ENCODE results near the gene CDK18.

The CDK18 gene

DNA sequence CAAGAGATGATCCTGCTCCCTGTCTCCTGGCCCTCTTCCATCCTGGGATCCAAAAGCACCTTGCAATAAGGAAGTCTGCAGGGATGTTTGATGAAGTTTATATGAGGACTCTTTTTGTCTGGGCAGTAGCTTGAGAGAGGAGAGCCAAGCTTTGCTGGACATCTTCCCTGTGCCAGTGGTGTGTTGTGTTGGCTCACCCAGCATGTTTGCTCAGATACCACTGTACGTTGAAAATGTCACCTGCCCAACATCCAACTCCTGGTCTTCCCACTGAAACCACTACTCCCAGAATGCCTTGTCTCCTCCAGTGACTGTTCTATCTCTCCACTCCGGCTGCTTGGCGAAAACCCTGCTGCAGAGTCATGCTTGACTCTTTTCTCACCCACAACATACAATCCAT is 12.8 kb downstream of the CDK18 start:
- no peak for DNase-seq (ENCODE audit: extremely low spot score)
- POLR2A ChIA-PET = no interaction called here
- CTCF ChIA-PET = interaction anchor here (0.5 to 1.2 kb wide), 4 partner anchors 28 to 63 kb away, joined by 3 to 4 read pairs (median 3); no protein-coding TSS in a partner anchor
- TF ChIP-seq HDGF (IDR thresholded peaks at IDR 0.05; ENCODE audit: borderline replicate concordance) (no peak), FOXM1 (IDR thresholded peaks at IDR 0.05; ENCODE audit: borderline replicate concordance) (no peak), SUZ12 (IDR thresholded peaks at IDR 0.05) (no peak), ZNF384 (IDR thresholded peaks at IDR 0.05) (no peak), LEF1 (IDR thresholded peaks at IDR 0.05; ENCODE audit: borderline replicate concordance) (no peak)
- TF ChIP-seq, protein P1, sequence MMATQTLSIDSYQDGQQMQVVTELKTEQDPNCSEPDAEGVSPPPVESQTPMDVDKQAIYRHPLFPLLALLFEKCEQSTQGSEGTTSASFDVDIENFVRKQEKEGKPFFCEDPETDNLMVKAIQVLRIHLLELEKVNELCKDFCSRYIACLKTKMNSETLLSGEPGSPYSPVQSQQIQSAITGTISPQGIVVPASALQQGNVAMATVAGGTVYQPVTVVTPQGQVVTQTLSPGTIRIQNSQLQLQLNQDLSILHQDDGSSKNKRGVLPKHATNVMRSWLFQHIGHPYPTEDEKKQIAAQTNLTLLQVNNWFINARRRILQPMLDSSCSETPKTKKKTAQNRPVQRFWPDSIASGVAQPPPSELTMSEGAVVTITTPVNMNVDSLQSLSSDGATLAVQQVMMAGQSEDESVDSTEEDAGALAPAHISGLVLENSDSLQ (IDR thresholded peaks at IDR 0.05) = no peak

DNA sequence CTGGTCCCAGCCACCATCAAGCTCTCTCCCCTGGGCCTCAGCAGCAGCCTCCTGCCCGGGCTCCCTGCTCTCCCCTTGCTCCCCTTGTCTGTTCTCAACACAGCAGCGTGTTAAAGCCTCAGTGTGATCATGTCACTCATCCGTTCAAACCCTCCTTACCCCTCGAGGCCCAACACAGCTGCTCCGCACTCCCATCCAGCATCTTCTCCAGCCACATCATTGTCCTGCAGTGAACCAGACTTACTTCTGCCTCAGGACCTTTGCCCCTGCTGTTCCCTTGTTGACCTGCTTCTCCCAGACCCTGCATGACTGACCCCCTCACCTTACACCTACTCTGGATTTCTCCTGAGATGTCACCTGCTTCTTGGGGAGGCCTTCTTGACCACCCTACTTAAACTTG is 13.3 kb downstream of the CDK18 start:
- POLR2A ChIA-PET = no interaction called here
- no peak for DNase-seq (ENCODE audit: extremely low spot score)
- TF ChIP-seq FOXK2 (IDR thresholded peaks at IDR 0.05) (no peak), TARDBP (IDR thresholded peaks at IDR 0.05) (no peak), SP1 (IDR thresholded peaks at IDR 0.05) (no peak), LEF1 (IDR thresholded peaks at IDR 0.05; ENCODE audit: borderline replicate concordance) (no peak), ELF4 (IDR thresholded peaks at IDR 0.05) (no peak), NFRKB (IDR thresholded peaks at IDR 0.05) (no peak), ARNT (IDR thresholded peaks at IDR 0.05) (no peak), CTBP1 (IDR thresholded peaks at IDR 0.05; ENCODE audit: borderline replicate concordance) (no peak), FOXM1 (IDR thresholded peaks at IDR 0.05; ENCODE audit: borderline replicate concordance) (no peak)
- CTCF ChIA-PET = interaction anchor here (0.5 to 1.2 kb wide), 4 partner anchors 29 to 63 kb away, joined by 3 to 4 read pairs (median 3); no protein-coding TSS in a partner anchor

DNA sequence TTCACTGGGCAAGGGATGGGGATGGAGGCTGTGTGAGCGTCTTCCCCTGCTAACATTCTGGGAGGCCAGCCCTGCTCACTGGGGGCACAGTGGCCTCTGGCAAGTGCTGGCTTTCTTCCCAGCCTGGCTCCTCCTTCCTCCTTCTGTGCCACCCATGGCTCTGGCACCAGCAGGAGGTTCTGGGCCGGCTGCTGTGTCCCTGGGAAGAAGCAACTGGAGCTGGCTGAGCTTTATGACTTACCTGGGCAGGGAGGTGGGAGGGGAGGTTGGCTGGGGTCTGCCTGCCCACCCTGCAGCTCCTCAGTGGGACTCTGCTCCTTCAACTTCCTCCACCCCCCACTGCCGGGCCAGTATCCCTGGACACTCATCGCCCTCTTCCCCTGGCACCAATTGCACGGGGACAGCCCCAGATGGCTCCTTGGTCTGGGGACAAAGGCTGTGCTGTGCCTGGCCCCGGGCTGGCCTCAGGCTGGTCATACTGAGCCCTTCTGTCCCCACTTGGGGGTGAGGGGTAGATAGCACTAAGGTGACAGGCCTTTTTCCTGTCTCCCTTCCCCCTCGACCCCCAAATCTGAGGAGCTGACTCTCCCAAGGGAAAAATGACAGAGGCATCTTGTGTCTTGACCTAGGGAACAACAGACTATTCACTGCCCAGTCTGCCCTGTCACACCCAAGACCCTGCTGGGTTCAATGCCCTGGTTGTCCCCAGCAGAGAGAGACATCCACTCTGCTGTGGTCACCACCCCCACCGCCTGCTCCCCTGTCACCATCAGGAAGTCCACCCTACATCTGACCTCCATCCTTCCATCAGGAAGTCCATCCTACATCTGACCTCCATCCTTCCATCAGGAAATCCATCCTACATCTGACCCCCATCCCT is 14.4 kb downstream of the CDK18 start:
- POLR2A ChIA-PET = no interaction called here
- DNase-seq (ENCODE audit: extremely low spot score) = no peak
- CTCF ChIA-PET = interaction anchor here (1.1 to 1.8 kb wide), 2 partner anchors 31 to 34 kb away, joined by 5 to 8 read pairs; no protein-coding TSS in a partner anchor
- TF ChIP-seq FOXM1 (IDR thresholded peaks at IDR 0.05; ENCODE audit: borderline replicate concordance) (no peak), TARDBP (IDR thresholded peaks at IDR 0.05) (no peak), ZNF384 (IDR thresholded peaks at IDR 0.05) (no peak), SP1 (IDR thresholded peaks at IDR 0.05) (no peak), NFRKB (IDR thresholded peaks at IDR 0.05) (no peak), BHLHE40 (IDR thresholded peaks at IDR 0.05; ENCODE audit: borderline replicate concordance) (no peak), ELF4 (IDR thresholded peaks at IDR 0.05) (no peak), FOXA1 (IDR thresholded peaks at IDR 0.05) (no peak), LEF1 (IDR thresholded peaks at IDR 0.05; ENCODE audit: borderline replicate concordance) (no peak), SUZ12 (IDR thresholded peaks at IDR 0.05) (no peak), L3MBTL2 (conservative IDR thresholded peaks at IDR 0.05) (no peak), ARNT (IDR thresholded peaks at IDR 0.05) (no peak), FOXK2 (IDR thresholded peaks at IDR 0.05) (no peak), HDGF (IDR thresholded peaks at IDR 0.05; ENCODE audit: borderline replicate concordance) (no peak), CTBP1 (IDR thresholded peaks at IDR 0.05; ENCODE audit: borderline replicate concordance) (no peak)
- TF ChIP-seq, protein P1 (IDR thresholded peaks at IDR 0.05) = no peak

DNA sequence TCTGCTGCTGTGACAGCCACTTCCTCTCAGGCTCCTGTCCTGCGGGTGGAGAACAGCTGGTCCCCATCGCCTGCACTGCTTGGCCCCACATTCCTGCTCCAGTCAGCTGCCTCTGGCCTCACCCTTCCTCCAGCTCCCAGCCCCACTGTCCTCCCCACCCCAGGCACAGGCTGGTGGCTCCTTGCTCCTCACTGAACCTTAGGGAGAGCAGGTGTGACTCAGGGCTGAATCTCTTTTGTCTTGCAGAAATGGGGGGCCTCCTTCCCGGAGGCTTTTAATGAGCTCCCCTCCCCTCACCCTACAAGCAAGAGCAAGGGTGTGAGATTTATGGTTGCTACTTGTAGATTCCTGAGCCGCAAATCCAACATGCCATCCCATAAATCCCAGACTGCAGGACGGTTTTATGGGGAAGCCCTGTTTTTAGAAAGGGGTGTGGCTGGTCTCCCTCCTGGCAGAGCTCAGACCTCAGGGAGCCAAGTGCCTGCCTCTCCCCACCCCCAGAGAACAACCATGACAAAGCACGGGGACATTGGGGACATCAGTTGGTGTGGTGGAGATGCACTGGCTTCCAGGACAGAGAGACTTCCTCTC is 15.2 kb downstream of the CDK18 start:
- CTCF ChIA-PET = interaction anchor here (1.1 to 1.8 kb wide), 2 partner anchors 32 to 34 kb away, joined by 5 to 8 read pairs; no protein-coding TSS in a partner anchor
- POLR2A ChIA-PET = no interaction called here
- DNase-seq (ENCODE audit: extremely low spot score) = no peak
- TF ChIP-seq, protein P1 (IDR thresholded peaks at IDR 0.05) = peak; percentile 90
- no peak for TF ChIP-seq FOXA1 (IDR thresholded peaks at IDR 0.05)

DNA sequence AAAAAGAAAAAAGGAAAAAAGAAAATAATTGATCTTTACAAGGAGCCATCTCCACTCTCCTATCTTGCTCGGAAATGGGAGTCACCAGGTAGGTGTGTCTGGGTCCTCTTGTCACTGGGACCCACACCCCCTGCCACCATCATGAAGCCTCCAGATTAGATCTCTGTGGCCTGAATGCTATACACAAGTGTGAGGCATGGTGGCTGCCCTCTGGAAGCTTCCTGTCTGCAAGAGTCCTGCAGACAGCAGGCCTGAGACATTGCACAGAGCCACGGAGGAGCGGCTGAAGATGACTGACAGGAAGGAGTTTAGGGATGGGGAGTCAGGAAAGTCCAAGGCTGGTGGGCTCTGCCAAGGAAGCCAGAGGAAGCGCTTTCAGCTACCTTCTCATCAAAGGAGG is 16.2 kb downstream of the CDK18 start:
- CTCF ChIA-PET = interaction anchor here (1.8 kb wide), 1 partner anchor 35 kb away, joined by 8 read pairs; no protein-coding TSS in a partner anchor
- no peak for DNase-seq (ENCODE audit: extremely low spot score)
- POLR2A ChIA-PET = no interaction called here
- TF ChIP-seq FOXA1 (IDR thresholded peaks at IDR 0.05) (no peak), HDGF (IDR thresholded peaks at IDR 0.05; ENCODE audit: borderline replicate concordance) (no peak), FOXK2 (IDR thresholded peaks at IDR 0.05) (no peak), ELF4 (IDR thresholded peaks at IDR 0.05) (no peak), SP1 (IDR thresholded peaks at IDR 0.05) (no peak), ARNT (IDR thresholded peaks at IDR 0.05) (no peak), LEF1 (IDR thresholded peaks at IDR 0.05; ENCODE audit: borderline replicate concordance) (no peak), L3MBTL2 (conservative IDR thresholded peaks at IDR 0.05) (no peak), SUZ12 (IDR thresholded peaks at IDR 0.05) (no peak), ZNF384 (IDR thresholded peaks at IDR 0.05) (no peak), BHLHE40 (IDR thresholded peaks at IDR 0.05; ENCODE audit: borderline replicate concordance) (no peak), NFRKB (IDR thresholded peaks at IDR 0.05) (no peak), CTBP1 (IDR thresholded peaks at IDR 0.05; ENCODE audit: borderline replicate concordance) (no peak), TARDBP (IDR thresholded peaks at IDR 0.05) (no peak), FOXM1 (IDR thresholded peaks at IDR 0.05; ENCODE audit: borderline replicate concordance) (no peak)
- TF ChIP-seq, protein P1 (IDR thresholded peaks at IDR 0.05) = no peak
